ENCODE measurements around the gene LRFN3.

LRFN3 gene

DNA sequence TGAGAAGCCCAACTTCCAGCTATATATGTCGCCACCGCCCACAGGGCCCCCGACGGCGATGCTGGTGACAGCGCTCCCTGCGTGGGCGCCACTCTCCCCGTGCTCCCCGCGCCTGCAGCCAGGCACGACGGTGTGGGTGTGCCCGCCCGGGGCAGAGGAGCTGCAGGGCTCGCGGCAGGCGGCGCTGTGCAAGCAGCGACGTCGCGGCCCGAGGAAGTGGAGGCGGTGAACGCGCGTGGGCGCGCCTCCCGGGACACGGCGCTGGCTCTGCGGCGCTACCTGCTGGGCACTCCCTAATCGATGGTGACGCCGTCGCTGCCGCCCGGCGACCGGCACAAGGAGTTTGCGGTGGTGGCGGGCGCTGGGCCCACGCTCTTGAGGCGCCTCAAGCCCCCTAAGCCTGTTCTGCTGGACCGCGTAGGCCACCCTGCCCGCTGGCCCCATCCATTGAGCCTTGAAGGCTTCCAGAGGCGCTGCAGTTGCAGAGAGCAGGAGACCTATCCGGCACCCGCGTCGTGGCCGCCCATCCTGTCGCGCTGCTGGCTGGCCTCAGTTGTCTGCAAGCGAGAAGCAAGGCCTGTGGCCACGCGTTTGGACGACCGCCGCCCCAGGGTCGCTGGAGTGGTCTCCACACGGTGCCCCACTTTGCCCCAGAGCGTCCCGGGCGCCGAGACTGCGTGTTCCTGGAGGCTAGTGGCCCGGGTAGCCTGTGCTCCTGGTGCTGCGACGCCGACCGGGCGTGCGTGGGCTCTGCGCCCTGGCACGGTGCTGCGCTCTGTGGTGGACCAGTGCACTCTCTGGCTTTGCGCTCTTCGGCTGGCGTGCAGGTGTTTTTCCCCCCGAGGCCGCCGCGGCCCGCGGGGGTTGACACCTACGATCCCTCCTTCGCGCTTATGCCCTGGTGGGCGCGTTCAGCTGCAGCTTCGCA is 23.1 kb downstream of the LRFN3 start:
- Histone ChIP-seq H2AFZ (ENCODE audit: low read depth, low read length) (no peak overlapping the region), H3K27ac (ENCODE audit: low read length) (no peak overlapping the region), H3K4me2 (ENCODE audit: low read length) (no peak overlapping the region), H3K36me3 (replicated peaks; ENCODE audit: low read depth, low read length) (no peaks in the 10 kb centered on the region), H3K9me3 (ENCODE audit: insufficient read depth, low read length) (no peaks in the 10 kb centered on the region), H3K27me3 (ENCODE audit: low read depth, low read length) (no peaks in the 10 kb centered on the region), H3K4me3 (ENCODE audit: low read length) (no peak overlapping the region), H3K9ac (ENCODE audit: low read length) (no peak overlapping the region), H4K20me1 (ENCODE audit: insufficient read depth, low read length) (no peaks in the 10 kb centered on the region), H3K4me1 (ENCODE audit: low read length) (no peaks in the 10 kb centered on the region), H3K79me2 (ENCODE audit: low read length) (no peaks in the 10 kb centered on the region)
- TF ChIP-seq EZH2phosphoT487 (IDR thresholded peaks at IDR 0.05; ENCODE audit: low read depth): no peak
- TF ChIP-seq, protein P1, sequence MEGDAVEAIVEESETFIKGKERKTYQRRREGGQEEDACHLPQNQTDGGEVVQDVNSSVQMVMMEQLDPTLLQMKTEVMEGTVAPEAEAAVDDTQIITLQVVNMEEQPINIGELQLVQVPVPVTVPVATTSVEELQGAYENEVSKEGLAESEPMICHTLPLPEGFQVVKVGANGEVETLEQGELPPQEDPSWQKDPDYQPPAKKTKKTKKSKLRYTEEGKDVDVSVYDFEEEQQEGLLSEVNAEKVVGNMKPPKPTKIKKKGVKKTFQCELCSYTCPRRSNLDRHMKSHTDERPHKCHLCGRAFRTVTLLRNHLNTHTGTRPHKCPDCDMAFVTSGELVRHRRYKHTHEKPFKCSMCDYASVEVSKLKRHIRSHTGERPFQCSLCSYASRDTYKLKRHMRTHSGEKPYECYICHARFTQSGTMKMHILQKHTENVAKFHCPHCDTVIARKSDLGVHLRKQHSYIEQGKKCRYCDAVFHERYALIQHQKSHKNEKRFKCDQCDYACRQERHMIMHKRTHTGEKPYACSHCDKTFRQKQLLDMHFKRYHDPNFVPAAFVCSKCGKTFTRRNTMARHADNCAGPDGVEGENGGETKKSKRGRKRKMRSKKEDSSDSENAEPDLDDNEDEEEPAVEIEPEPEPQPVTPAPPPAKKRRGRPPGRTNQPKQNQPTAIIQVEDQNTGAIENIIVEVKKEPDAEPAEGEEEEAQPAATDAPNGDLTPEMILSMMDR (IDR thresholded peaks at IDR 0.05; ENCODE audit: low read depth, low read length): no peak

DNA sequence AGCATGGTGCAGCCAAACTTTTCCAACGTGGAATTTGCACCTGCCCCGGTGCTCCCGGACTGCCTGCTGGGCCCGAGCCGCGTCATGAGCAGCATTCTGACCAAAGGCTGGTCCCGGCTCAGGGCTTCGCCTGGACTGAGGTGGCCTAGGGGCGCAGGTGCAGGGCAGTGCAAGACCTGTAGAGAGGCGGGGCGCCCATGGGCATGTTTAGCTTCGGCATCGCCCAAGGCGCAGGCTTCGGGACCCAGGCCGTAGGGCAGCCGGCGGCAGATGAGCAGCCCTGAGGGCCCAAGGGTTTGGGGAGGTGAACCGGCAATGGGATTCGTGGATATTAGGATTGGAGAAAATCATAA is 23.8 kb downstream of the LRFN3 start:
- Histone ChIP-seq H3K9ac (ENCODE audit: low read length) (no peak overlapping the region), H3K4me3 (ENCODE audit: low read length) (no peak overlapping the region), H3K27ac (ENCODE audit: low read length) (no peak overlapping the region), H4K20me1 (ENCODE audit: insufficient read depth, low read length) (no peaks in the 10 kb centered on the region), H3K79me2 (ENCODE audit: low read length) (no peaks in the 10 kb centered on the region), H3K4me1 (ENCODE audit: low read length) (no peaks in the 10 kb centered on the region), H3K27me3 (ENCODE audit: low read depth, low read length) (no peaks in the 10 kb centered on the region), H3K9me3 (ENCODE audit: insufficient read depth, low read length) (no peaks in the 10 kb centered on the region), H2AFZ (ENCODE audit: low read depth, low read length) (no peak overlapping the region), H3K4me2 (ENCODE audit: low read length) (no peak overlapping the region), H3K36me3 (replicated peaks; ENCODE audit: low read depth, low read length) (no peaks in the 10 kb centered on the region)
- TF ChIP-seq, protein P1 (IDR thresholded peaks at IDR 0.05; ENCODE audit: low read depth, low read length): no peak
- TF ChIP-seq EZH2phosphoT487 (IDR thresholded peaks at IDR 0.05; ENCODE audit: low read depth): no peak

DNA sequence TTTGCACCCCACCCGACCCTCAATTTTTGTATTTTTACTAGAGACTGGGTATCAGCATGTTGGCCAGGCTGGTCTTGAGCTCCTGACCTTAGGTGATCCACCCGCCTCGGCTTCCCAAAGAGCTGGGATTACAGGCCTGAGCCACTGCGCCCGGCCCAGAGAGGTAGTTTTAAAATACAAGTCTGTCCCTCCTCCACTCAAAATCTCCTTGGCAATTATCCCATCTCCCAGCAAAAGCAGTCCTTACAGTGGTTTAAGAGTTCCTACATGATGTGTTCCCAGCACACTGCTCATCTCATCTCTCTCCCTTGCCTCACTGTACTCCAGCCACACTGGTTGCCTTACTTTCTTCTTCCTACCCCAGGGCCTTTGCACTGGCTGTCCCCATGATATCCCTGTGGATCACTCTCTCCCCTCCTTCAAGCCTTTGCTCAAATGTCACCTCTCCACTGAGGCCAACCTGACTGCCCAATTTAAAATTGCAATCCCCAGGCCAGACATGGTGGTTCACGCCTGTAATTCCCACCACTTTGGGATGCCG is 24.3 kb downstream of the LRFN3 start:
- H3K27ac ChIP-seq (ENCODE audit: low read length): no peak overlapping the region
- H3K36me3 ChIP-seq (replicated peaks; ENCODE audit: low read depth, low read length): no peaks in the 10 kb centered on the region
- H3K4me3 ChIP-seq (ENCODE audit: low read length): no peak overlapping the region
- no peaks in the 10 kb centered on the region for H3K9me3 ChIP-seq (ENCODE audit: insufficient read depth, low read length)
- H3K27me3 ChIP-seq (ENCODE audit: low read depth, low read length): no peaks in the 10 kb centered on the region
- no peak overlapping the region for H3K9ac ChIP-seq (ENCODE audit: low read length)
- no peaks in the 10 kb centered on the region for H3K79me2 ChIP-seq (ENCODE audit: low read length)
- H3K4me1 ChIP-seq (ENCODE audit: low read length): no peaks in the 10 kb centered on the region
- TF ChIP-seq EZH2phosphoT487 (IDR thresholded peaks at IDR 0.05; ENCODE audit: low read depth): no peak
- TF ChIP-seq, protein P1 (IDR thresholded peaks at IDR 0.05; ENCODE audit: low read depth, low read length): no peak
- no peak overlapping the region for H2AFZ ChIP-seq (ENCODE audit: low read depth, low read length)
- no peak overlapping the region for H3K4me2 ChIP-seq (ENCODE audit: low read length)
- no peaks in the 10 kb centered on the region for H4K20me1 ChIP-seq (ENCODE audit: insufficient read depth, low read length)

DNA sequence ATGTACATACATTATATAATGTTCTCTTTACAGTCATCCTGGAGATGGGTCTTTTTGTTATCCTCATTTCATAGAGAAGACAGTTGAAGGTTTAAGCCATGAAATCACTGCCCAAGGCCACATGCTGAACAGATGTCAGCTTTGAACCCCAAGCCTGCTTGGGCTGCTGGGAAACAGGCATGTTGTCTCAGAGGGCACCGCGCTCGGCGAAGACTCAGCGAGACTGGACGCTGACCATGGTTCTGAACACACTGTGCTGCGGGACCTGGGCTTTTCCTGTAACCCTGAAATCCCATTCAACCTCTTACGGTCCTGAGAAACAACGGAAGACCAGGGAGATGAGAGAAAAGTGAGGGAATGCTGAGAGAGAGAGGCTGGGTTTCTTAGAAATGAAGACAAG is 27.3 kb downstream of the LRFN3 start:
- no peaks in the 10 kb centered on the region for H3K4me1 ChIP-seq (ENCODE audit: low read length)
- no peaks in the 10 kb centered on the region for H3K36me3 ChIP-seq (replicated peaks; ENCODE audit: low read depth, low read length)
- no peak overlapping the region for H3K4me2 ChIP-seq (ENCODE audit: low read length)
- H4K20me1 ChIP-seq (ENCODE audit: insufficient read depth, low read length): no peaks in the 10 kb centered on the region
- no peak overlapping the region for H2AFZ ChIP-seq (ENCODE audit: low read depth, low read length)
- no peaks in the 10 kb centered on the region for H3K27me3 ChIP-seq (ENCODE audit: low read depth, low read length)
- no peaks in the 10 kb centered on the region for H3K9me3 ChIP-seq (ENCODE audit: insufficient read depth, low read length)
- no peak overlapping the region for H3K4me3 ChIP-seq (ENCODE audit: low read length)
- H3K79me2 ChIP-seq (ENCODE audit: low read length): no peaks in the 10 kb centered on the region
- TF ChIP-seq EZH2phosphoT487 (IDR thresholded peaks at IDR 0.05; ENCODE audit: low read depth): no peak
- TF ChIP-seq, protein P1 (IDR thresholded peaks at IDR 0.05; ENCODE audit: low read depth, low read length): no peak
- H3K27ac ChIP-seq (ENCODE audit: low read length): no peak overlapping the region
- H3K9ac ChIP-seq (ENCODE audit: low read length): no peak overlapping the region
